ENCODE data around the gene ZNF407.
A peak's percentile ranks its signal among the peaks of the same experiment; 100 is the strongest.

Gene ZNF407

GRCh38 chr18:74587441-74587840 is 10.2 kb upstream of the ZNF407 start:
- DNase-seq (ENCODE audit: low read depth in 2 of 3, low spot score in 2 of 3): no peak

GRCh38 chr18:74589021-74589420 is 8.6 kb upstream of the ZNF407 start:
- DNase-seq (ENCODE audit: low read depth in 2 of 3, low spot score in 2 of 3): no peak

GRCh38 chr18:74589811-74590210 is 7.9 kb upstream of the ZNF407 start:
- DNase-seq (ENCODE audit: low read depth in 2 of 3, low spot score in 2 of 3): no peak

- no peak for DNase-seq (ENCODE audit: low read depth in 2 of 3, low spot score in 2 of 3)
Observed at GRCh38 chr18:74590671-74591070, 7.0 kb upstream of the ZNF407 start.

- no peak for DNase-seq (ENCODE audit: low read depth in 2 of 3, low spot score in 2 of 3)
Observed at GRCh38 chr18:74595431-74595830, 2.2 kb upstream of the ZNF407 start.

GRCh38 chr18:74597034-74597661 is 522 bp upstream of the ZNF407 start:
- peak; percentile 43 to 50 (median 48) for DNase-seq (ENCODE audit: low read depth in 2 of 3, low spot score in 2 of 3)

GRCh38 chr18:74598350-74599001 is 806 bp downstream of the ZNF407 start:
- peak; percentile 49 to 68 (median 53) for DNase-seq (ENCODE audit: low read depth in 2 of 3, low spot score in 2 of 3)

- DNase-seq (ENCODE audit: low read depth in 2 of 3, low spot score in 2 of 3): no peak
Observed at GRCh38 chr18:74604361-74604760, 6.7 kb downstream of the ZNF407 start.

GRCh38 chr18:74604774-74605173 is 7.1 kb downstream of the ZNF407 start:
- DNase-seq (ENCODE audit: low read depth in 2 of 3, low spot score in 2 of 3): no peak

- DNase-seq (ENCODE audit: low read depth in 2 of 3, low spot score in 2 of 3): no peak
Observed at GRCh38 chr18:74608681-74609080, 11.0 kb downstream of the ZNF407 start.

GRCh38 chr18:74609535-74609934 is 11.9 kb downstream of the ZNF407 start:
- DNase-seq (ENCODE audit: low read depth in 2 of 3, low spot score in 2 of 3): no peak

GRCh38 chr18:74610051-74610615 is 12.5 kb downstream of the ZNF407 start:
- DNase-seq (ENCODE audit: low read depth in 2 of 3, low spot score in 2 of 3): no peak

- DNase-seq (ENCODE audit: low read depth in 2 of 3, low spot score in 2 of 3): no peak
Observed at GRCh38 chr18:74610860-74611259, 13.2 kb downstream of the ZNF407 start.

GRCh38 chr18:74611765-74612164 is 14.1 kb downstream of the ZNF407 start:
- DNase-seq (ENCODE audit: low read depth in 2 of 3, low spot score in 2 of 3): no peak

- no peak for DNase-seq (ENCODE audit: low read depth in 2 of 3, low spot score in 2 of 3)
Observed at GRCh38 chr18:74613381-74613780, 15.7 kb downstream of the ZNF407 start.

GRCh38 chr18:74616494-74616893 is 18.8 kb downstream of the ZNF407 start:
- no peak for DNase-seq (ENCODE audit: low read depth in 2 of 3, low spot score in 2 of 3)

GRCh38 chr18:74617486-74617885 is 19.8 kb downstream of the ZNF407 start:
- no peak for DNase-seq (ENCODE audit: low read depth in 2 of 3, low spot score in 2 of 3)

- DNase-seq (ENCODE audit: low read depth in 2 of 3, low spot score in 2 of 3): no peak
Observed at GRCh38 chr18:74622072-74622471, 24.4 kb downstream of the ZNF407 start.

GRCh38 chr18:74623047-74623816 is 25.6 kb downstream of the ZNF407 start:
- DNase-seq (ENCODE audit: low read depth in 2 of 3, low spot score in 2 of 3): no peak

GRCh38 chr18:74624466-74624865 is 26.8 kb downstream of the ZNF407 start:
- DNase-seq (ENCODE audit: low read depth in 2 of 3, low spot score in 2 of 3): no peak

GRCh38 chr18:74625157-74625556 is 27.5 kb downstream of the ZNF407 start:
- DNase-seq (ENCODE audit: low read depth in 2 of 3, low spot score in 2 of 3): no peak

Data from activated CD8-positive, alpha-beta memory T cell treated with anti-CD3 and anti-CD28 coated beads for 48 hours (primary cell).